Omental fat pad (tissue), 4 donors: ENCODE data around the gene UBE2R2. TPM values are rescaled to one million over a fixed set of nuclear protein-coding genes. Genes with fewer than 3 reads are reported as not detected.
A peak's percentile ranks its signal among the peaks of the same experiment; 100 is the strongest.
"Not testable (repeated sequence)": the region's sequence is repeated elsewhere in the genome, so short reads cannot be mapped to it uniquely, and the experiment has no call there.

Source experiments
- ATAC-seq: fragments of 150-250 bp; one replicate; pipeline ENCODE4 v1.9.1; 2016; ENCODE audit warnings: mild to moderate bottlenecking, moderate library complexity; ENCODE audit not compliant: low FRiP score
- DNase-seq: peaks from one replicate; pipeline ENCODE4 v3.0.0-alpha.2; 2019; ENCODE audit warnings: low spot score
- total RNA-seq, 4 donors: library from RNA; depleted of rRNA; stranded (reverse); fragments of >200 nt; gene quantifications; one replicate each; pipeline ENCODE4 v1.1.0, GENCODE V29; 2016
- TF ChIP-seq, protein P1 (sequence below), 3 donors: fragments of 450-650 bp; IDR thresholded peaks; one replicate each; pipeline ENCODE4 v1.5.1; 2016 to 2017; ENCODE audit warnings: antibody characterized with exemption in 3 of 3, mild to moderate bottlenecking in 3 of 3, moderate library complexity in 2 of 3

UBE2R2 gene
- total RNA-seq, 4 donors from 2014 or later, result 22.4 to 34.3 (median 30.2) TPM

DNA sequence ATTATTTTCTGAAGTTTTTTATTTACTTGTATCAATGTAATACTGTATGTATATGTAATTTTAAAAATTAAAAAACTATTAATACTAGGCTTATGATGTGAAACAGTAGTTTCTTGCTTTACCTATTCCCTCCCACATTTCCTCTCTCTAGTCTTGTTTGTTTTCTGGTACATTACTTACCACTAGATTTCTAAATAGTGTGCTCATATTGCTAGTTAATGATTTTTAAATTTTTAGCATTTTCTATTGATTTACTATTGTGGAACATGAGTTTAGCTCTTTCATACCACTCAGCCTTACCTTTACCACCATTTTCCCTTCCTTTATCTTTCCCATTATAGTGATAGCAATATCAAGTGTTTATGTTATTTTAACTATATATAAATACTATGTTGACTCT lies 39.3 kb downstream of the UBE2R2 start:
- TF ChIP-seq, protein P1, sequence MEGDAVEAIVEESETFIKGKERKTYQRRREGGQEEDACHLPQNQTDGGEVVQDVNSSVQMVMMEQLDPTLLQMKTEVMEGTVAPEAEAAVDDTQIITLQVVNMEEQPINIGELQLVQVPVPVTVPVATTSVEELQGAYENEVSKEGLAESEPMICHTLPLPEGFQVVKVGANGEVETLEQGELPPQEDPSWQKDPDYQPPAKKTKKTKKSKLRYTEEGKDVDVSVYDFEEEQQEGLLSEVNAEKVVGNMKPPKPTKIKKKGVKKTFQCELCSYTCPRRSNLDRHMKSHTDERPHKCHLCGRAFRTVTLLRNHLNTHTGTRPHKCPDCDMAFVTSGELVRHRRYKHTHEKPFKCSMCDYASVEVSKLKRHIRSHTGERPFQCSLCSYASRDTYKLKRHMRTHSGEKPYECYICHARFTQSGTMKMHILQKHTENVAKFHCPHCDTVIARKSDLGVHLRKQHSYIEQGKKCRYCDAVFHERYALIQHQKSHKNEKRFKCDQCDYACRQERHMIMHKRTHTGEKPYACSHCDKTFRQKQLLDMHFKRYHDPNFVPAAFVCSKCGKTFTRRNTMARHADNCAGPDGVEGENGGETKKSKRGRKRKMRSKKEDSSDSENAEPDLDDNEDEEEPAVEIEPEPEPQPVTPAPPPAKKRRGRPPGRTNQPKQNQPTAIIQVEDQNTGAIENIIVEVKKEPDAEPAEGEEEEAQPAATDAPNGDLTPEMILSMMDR (IDR thresholded peaks at IDR 0.05), result no peak
- ATAC-seq (no peak), DNase-seq (no peak)

DNA sequence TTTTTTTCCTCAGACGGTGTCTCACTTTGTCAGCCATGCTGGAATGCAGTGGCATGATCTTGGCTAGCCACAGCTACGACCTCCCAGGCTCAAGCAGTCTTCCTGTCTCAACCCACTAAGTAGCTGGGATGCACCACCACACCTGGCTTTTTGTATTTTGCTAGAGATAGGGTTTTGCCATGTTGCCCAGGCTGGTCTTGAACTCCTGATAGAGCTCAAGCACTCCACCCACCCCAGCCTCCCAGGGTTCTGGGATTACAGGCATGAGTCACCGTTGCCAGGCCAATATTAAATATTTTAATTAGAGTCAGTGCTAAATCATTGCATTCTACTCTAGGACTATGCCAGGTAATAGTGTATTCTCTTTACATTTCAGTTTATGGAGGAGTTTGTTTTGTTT lies 41.5 kb downstream of the UBE2R2 start:
- TF ChIP-seq, protein P1 (IDR thresholded peaks at IDR 0.05), result no peak
- DNase-seq (no peak), ATAC-seq (no peak)

DNA sequence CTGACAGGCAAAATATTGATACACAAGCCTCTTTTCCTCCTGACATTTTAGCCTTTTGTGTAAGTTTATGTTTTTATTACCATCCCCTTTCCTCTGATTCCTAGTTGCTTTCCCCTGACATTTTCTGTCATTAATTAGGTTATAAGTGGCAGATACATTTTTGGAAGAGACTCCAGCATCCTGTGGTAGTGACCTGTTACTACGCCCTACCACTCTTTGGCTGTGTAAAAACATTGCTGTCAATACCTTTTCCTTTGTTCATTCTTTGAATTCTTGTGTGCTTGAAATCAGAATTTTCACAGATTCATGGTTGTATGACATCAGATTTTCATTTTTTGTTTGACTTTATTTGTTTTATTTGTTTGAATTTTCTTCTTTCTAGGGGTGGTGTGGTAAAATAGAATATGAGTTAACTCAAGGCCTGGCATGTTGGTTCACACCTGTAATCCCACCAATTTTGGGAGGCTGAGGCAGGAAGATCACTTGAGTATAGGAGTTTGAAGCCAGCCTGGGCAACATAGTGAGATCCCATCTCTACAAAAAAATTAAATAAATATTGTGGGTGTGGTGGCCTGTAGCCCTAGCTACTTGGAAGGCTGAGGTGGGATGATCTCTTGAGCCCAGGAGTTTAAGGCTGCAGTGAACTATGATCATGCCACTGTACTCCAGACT lies 43.4 kb downstream of the UBE2R2 start:
- TF ChIP-seq, protein P1 (IDR thresholded peaks at IDR 0.05), result no peak
- no peak for DNase-seq
- no peak for ATAC-seq

DNA sequence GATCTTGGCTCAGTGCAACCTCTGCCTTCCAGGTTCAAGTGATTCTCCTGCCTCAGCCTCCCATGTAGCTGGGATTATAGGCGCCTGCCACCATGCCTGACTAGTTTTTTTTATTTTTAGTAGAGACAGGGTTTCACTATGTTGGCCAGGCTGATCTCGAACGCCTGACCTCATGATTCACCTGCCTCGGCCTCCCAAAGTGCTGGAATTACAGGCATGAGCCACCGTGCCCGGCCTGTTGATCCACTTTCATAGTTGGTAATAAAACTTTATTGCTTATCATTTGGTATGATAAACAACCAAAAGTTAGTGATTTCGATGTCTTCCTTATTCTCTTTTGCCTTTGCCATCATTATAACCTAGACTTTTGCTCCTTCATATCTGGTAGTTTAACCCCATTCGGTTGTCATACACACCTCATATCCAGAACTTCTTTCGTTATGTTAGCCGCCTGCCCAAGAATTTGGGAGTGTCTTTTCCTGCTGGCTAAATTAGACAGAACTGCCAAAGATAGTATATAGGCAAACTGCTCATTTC lies 45.0 kb downstream of the UBE2R2 start:
- DNase-seq (no peak), ATAC-seq (no peak)
- TF ChIP-seq, protein P1 (IDR thresholded peaks at IDR 0.05), result no peak

DNA sequence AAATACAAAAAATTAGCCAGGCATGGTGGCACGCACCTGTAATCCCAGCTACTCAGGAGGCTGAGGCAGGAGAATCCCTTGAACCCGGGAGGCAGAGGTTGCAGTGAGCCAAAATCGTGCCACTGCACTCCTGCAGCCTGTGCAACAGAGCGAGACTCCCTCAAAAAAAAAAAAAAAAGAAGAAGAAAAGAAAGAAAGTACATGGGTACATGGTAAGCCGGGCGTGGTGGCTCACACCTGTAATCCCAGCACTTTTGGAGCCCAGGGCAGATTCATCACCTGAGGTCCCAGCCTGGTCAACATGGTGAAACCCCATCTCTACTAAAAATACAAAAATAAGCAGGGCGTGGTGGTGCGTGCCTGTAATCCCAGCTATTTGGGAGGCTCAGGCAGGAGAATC lies 46.1 kb downstream of the UBE2R2 start:
- DNase-seq, ATAC-seq: not testable (repeated sequence)

DNA sequence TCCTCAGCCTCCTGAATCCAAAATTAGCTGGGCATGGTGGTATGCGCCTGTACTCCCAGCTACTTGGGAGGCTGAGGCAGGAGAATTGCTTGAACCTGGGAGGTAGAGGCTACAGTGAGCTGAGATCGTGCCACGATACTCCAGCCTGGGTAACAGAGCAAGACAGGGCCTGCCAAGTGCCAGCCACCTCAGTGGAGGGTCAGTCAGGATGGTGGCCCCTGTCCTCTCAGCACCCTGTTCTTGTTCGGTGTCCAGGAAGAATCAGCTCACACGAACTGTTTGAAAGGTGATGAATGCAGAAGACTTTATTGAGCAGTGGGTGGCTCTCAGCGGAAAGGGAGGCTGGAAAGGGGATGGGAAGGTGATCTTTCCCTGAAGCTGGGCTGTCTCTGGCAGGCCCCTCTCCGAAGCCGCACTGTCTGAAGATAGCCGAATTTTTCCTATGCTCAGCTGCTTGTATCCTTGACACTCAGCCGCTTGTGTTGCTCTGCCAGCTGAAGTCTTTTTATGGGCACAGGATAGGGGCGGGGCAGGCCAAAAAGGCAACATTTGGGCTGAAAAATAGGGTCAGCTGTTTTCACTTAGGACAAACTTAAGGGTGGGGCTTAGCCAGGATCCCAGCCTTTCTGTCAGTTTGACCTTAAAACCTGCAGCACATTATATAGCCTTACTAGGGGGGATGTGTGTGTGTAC lies 50.9 kb downstream of the UBE2R2 start:
- ATAC-seq (peak; percentile 77), DNase-seq (no peak)
- TF ChIP-seq, protein P1 (IDR thresholded peaks at IDR 0.05), result no peak

DNA sequence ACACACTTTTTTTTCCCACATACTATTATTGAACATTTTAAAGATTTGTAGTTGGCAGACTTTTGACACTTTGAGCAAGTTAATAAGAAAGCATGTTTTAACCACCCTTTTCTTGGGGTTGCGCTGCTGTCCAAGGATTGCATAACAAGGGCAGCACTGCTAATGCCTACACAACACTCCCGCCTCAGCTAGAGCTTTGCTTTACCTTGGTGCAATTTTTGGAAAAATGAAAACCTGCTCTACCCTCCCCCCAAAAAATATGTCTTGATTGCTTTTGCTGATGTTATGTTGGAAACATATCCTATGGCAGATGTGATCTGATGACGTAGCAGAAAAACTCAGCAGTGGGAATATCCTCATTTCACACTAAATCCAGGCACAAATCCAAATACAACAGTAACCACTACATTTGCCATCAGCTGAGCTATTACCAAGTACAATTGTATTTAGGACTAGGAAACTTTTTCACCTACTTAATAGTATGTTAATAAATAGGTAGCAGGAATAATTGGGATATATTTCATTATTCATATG lies 51.5 kb downstream of the UBE2R2 start:
- DNase-seq, result no peak
- TF ChIP-seq, protein P1 (IDR thresholded peaks at IDR 0.05), result no peak
- ATAC-seq, result peak; percentile 78

DNA sequence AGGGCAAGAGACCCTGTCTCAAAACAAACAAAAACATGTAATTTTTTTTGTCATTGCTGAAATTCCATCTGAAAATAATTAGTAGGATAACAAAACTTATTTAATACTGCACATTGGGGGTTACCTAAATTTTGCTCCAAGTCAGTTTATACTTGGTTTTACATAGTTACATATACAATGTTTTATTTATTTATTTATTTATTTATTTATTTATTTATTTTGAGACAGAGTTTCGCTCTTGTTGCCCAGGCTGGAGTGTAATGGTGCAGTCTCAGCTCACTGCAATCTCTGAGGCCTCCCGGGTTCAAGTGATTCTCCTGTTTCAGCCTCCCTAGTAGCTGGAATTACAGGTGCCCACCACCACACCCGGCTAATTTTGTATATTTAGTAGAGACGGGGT lies 52.3 kb downstream of the UBE2R2 start:
- not testable (repeated sequence) for ATAC-seq, DNase-seq
